ENCODE measurements around the gene HEXIM1.
A peak's percentile ranks its signal among the peaks of the same experiment; 100 is the strongest.

HEXIM1 gene

GRCh38 chr17:45147581-45148182, 593 bp upstream of the HEXIM1 start:
- peak; percentile 88 to 91 for DNase-seq

- DNase-seq = peak; percentile 77
These were observed 878 bp downstream of the HEXIM1 start for GRCh38 chr17:45149037-45149668.

DNA sequence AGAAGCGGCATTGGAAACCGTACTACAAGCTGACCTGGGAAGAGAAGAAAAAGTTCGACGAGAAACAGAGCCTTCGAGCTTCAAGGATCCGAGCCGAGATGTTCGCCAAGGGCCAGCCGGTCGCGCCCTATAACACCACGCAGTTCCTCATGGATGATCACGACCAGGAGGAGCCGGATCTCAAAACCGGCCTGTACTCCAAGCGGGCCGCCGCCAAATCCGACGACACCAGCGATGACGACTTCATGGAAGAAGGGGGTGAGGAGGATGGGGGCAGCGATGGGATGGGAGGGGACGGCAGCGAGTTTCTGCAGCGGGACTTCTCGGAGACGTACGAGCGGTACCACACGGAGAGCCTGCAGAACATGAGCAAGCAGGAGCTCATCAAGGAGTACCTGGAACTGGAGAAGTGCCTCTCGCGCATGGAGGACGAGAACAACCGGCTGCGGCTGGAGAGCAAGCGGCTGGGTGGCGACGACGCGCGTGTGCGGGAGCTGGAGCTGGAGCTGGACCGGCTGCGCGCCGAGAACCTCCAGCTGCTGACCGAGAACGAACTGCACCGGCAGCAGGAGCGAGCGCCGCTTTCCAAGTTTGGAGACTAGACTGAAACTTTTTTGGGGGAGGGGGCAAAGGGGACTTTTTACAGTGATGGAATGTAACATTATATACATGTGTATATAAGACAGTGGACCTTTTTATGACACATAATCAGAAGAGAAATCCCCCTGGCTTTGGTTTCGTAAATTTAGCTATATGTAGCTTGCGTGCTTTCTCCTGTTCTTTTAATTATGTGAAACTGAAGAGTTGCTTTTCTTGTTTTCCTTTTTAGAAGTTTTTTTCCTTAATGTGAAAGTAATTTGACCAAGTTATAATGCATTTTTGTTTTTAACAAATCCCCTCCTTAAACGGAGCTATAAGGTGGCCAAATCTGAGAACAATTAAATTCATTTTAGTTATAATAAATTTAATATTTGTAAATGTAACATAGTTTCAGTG, 1.7 kb downstream of the HEXIM1 start:
- DNase-seq = peak; percentile 34 to 46

DNA sequence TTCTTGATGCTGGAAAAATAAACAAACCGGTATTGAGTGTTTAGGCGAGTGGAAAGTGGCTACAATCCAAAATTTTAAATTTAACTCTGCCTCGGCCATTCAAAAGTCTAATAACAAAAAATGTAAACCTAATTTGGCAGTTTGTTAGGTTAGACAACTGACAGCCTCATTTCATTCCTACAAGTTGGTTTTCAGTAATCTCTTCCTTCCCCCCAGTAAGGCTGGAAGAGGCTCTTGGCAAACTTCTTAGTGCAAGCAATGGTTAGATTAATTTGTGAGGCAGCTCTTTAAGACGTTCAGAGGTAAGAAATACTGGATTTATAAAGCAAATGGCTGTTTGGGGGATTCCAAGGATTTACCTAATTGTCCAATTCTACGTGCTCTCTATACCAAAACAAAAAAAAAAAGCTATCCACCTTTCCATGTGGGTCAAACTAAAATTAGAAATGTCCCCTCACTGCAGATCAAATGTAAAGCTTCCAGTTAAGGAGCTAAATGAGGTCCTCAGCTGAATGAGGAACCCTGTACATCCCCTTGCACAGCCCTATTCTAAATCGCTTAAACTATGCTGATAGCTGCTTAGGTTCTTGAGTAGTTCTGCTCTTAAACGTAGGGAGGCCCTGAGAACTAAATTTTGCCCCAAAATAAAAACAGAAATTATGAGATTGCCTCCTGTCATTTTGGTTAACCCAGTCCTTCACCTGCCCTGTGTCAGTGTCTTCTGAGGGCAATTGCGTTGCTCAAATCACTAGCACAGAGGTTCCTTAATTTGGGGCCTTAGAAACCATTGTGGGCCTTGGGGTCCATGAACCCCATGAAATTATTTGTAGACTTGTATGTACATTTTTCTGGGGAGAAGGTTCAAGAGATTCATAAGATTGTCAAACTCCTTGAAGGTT, 2.9 kb downstream of the HEXIM1 start:
- peak in 1 of 2 donors; percentile 24 for DNase-seq

- no peak for DNase-seq
These were observed 6.8 kb downstream of the HEXIM1 start for GRCh38 chr17:45155029-45155428.

DNA sequence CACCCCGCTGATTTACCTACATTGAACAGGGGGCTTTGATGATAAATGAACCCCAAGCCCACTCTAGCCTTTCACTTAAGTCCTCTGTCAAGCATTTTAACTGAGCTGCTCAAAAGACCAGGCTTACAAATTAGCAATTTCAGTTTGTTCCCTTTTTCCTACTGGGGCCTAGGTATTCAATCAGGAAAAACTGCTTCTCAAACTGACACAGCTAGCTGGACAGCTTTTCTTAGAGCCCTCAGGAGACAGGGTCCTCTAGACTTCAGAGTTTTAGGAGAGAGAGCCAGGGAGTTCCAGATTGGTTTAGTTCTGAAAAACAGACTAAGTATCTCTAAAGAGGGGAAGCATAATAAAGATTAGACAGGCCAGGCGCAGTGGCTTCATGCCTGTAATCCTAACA, 7.2 kb downstream of the HEXIM1 start:
- no peak for DNase-seq

- DNase-seq = no peak
These were observed 8.0 kb downstream of the HEXIM1 start for GRCh38 chr17:45156242-45156641.

- peak; percentile 66 to 71 for DNase-seq
These were observed 12.4 kb downstream of the HEXIM1 start for GRCh38 chr17:45160447-45161287.

DNA sequence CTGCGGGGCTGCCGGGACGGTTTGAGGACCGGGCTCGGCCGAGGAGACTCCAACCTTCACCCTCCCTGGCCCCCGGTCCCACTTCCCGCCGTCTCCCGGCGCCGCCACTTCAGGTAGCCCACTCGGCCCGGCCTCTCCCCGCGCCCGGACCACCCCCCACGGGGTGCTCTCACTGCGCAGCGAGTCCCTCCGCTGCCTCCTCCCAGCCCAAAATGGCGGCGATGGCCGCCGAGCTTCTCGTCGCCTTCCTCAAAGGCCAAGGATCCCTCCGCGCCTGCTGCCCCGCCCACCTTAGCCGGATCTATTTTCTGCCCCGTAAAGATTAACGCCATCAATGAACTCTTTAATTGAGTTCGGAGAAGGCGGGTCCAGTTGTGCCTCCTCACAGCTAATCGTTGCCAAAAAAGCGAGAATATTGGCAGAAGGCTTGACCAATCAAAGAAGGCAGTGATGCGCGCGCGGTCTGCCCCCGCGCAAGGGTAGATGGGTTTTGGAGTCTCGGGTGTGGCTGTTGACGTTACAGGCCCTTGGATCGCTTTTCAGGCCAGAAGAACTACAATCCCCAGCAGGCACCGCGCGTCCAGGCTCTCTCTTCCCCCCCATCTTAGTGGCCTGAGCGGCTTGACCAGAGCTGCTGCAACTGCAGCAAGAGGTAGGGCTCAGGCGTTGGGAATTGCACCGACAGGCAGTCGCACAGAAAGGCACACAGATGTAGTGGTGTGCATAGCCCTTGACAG, 13.2 kb downstream of the HEXIM1 start, which contains the start of gene HEXIM2:
TSS of gene HEXIM2 (plus strand) at position 588 of the 737 bp plus-strand sequence. CDS start 919 bp downstream, outside the sequence.
- DNase-seq = peak; percentile 100

GRCh38 chr17:45162025-45162687, 13.9 kb downstream of the HEXIM1 start:
- DNase-seq = no peak

DNA sequence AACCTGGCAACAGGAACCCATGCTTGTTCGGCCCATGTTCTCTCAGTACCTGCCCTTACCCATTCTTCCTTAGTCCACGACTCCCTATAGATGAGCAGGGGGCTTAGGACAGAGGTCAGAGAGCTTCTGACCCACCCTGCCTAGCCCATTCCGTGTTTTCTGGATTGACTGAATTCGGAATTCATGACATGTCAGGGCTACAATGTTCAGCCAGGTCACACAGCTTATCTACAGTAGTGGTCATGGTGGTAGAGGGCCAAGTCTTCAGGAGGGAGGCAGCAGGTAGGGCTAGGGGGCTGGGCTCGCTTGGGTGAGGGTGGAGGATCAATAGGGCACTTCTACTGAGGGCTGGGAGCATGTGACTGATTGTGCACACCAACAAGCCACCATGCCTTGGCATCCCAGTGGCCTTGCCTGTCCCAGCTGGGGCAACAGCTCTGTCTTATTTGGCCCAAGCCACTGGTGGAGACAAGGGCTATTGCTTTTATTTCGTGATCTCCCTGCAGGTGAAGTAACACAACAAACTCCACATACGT, 16.5 kb downstream of the HEXIM1 start:
- DNase-seq = no peak

DNA sequence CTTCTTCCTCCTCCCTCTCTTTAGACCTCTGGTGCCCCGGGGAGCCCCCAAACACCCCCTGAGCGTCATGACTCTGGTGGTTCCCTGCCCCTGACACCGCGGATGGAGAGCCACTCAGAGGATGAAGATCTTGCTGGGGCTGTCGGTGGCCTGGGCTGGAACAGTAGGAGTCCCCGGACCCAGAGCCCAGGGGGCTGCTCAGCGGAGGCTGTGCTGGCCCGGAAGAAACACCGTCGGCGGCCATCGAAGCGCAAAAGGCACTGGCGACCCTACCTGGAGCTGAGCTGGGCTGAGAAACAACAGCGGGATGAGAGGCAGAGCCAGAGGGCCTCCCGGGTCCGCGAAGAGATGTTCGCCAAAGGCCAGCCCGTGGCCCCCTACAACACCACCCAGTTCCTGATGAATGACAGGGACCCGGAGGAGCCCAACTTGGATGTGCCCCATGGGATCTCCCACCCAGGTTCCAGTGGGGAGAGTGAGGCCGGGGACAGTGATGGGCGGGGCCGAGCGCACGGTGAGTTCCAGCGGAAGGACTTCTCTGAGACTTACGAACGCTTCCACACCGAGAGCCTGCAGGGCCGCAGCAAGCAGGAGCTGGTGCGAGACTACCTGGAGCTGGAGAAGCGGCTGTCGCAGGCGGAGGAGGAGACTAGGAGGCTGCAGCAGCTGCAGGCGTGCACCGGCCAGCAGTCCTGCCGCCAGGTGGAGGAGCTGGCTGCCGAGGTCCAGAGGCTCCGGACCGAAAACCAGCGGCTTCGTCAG, 20.9 kb downstream of the HEXIM1 start:
- no peak for DNase-seq

GRCh38 chr17:45170280-45170930, 22.1 kb downstream of the HEXIM1 start:
- no peak for DNase-seq

DNA sequence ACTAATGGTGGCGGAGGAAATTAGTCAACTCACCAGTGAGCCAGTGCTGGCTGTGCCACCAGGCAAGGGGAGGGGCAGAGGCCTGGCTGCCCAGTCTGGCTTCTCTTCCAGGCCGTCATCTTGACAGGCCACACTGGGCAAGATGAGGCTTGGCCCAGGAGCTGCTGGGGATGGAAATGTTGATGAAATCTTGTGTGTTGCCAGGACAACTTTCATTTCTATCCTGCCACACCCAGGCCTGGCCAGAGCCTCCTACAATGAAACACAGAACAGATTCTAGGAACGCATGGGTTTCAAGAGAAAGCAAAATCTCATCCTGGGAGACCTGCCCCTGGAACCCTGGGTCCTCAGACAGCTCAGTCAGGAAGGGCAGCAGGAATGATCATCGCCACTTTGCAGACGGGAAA, 22.7 kb downstream of the HEXIM1 start:
- DNase-seq = peak in 1 of 2 donors; percentile 50

DNA sequence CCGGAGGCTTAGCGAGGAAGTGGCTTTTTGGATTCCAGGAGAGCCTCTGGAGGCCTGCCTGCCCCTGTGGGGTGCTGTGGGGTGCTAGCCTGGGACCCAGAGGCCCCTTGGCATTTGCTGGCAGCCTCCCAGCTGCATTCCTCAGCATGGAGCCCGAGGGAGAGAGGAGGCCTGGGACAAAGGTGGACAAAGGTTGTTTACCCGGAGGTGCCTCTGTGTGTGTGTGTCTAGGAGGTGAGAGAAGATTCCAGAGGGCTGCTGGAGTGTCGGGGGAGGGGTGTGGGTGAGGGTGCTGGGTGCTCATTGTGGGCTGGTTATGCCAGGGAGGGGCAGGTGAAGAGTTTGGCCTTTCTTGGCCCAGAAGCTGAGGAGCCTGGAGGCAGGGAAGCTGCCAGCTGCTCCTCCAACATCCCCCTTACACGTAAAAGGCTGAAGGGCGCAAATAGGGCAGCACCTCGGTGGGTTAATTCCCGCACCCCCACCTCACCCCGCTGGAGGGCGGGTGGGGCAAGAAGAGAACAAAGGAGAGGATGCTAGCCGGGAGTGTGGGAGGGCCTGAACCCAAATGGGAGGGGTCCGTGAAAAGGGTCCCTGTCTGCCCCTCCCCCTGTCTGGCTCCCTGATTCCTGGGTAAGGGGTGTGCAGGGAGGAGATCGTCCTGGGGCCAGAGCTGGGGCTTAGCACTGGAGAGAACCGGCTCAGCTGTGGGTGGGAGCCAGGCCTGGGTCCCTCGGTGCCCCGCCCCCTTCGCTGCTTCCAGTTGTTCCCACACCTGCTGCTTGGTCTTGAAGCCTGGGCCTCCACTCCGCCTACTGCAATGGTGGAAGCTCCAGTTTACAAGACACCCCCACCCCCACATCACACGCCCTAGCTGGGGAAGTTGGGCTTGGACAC, 23.3 kb downstream of the HEXIM1 start:
- DNase-seq = no peak

- no peak for DNase-seq
These were observed 23.9 kb downstream of the HEXIM1 start for GRCh38 chr17:45172232-45172540.

DNA sequence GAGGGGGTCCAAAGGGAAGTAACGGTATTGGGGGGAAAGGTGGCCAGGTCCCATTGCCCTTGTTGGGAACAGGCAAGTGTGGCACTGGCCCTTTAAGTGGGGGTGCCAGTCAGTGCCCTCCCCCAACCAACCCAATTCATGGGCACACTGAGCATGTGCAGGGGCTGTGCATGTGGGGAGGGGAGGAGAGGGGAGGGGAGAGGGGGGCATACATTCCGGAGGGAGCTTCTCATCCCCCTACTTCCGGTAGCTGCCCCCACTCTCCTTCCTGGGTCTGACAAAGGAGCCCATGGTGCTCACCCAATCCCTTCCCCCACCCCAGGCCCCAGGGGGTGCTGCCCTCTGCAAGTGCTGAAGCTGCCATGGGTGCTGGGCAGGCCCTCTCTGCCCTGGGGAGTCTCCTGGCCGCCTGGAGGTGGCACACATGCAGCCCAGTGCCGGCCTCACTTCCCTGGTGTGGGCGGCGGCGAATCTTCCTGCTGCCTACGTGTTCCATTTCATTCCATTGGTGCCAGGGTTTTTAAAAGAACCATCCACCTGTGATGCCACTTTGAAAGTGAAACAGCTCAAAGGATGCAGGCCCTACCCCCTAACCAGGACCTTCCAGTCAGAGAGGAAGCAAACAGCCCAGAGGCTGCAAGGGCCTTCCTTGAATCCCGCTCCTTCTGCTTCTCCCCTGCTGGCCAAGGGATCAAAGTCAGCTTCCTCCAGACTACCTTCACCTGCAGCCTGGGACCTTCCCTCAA, 24.4 kb downstream of the HEXIM1 start:
- peak; percentile 35 to 60 for DNase-seq
